ENCODE results near the gene CDV3.

CDV3 gene

DNA sequence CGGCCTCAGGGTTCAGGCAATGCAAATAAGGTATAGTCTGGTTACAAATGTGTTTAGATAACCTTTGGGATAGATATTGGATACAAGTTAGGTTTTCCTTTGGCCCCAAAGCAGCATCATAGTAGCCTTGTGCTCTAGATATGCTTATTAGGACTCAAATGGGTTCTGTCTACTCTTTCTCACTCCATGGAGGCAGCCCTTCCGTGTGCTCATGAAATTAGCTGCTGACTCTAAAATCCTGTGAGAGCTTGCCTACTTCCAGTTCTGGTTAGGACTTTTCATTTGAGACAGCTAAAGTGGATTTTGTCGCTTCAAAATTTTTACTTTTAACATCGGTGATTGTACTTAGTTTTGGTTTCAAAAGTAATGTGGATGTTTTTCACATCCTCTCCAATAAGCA, 1.6 kb downstream of the CDV3 start:
- DNase-seq (ENCODE audit: extremely low read depth, low read depth) = no peak
- no peak for TF ChIP-seq CTCF (IDR thresholded peaks at IDR 0.05; ENCODE audit: low read depth, low read length, missing control alignments)

DNA sequence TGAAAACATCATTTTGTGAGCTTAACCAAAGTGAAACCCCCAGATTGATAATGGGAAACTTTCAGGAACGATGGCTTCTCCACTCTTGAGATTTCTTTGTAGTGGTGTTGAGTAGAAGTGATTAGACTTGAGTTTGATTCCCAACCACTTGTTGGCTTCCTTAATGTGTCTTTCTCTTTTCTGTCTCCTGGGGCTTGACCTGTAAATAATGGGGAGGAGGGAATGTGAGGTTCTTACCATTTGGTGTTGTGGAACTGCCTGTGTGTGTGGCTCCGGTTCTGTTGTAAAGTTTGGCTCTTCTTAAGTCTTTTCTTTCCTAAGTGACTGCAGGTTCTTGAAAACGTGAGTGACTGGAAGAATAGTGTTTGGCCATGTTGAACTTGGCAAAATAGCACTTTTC, 2.7 kb downstream of the CDV3 start:
- no peak for DNase-seq (ENCODE audit: extremely low read depth, low read depth)
- TF ChIP-seq CTCF (IDR thresholded peaks at IDR 0.05; ENCODE audit: low read depth, low read length, missing control alignments) = no peak
- peak overlapping the region; percentile 80 for H3K4me3 ChIP-seq (replicated peaks; ENCODE audit: low read depth, low read length)

More for the DNA sequence above, 1.6 kb downstream of the CDV3 start:
- peak overlapping the region; percentile 80 for H3K4me3 ChIP-seq (replicated peaks; ENCODE audit: low read depth, low read length)

DNA sequence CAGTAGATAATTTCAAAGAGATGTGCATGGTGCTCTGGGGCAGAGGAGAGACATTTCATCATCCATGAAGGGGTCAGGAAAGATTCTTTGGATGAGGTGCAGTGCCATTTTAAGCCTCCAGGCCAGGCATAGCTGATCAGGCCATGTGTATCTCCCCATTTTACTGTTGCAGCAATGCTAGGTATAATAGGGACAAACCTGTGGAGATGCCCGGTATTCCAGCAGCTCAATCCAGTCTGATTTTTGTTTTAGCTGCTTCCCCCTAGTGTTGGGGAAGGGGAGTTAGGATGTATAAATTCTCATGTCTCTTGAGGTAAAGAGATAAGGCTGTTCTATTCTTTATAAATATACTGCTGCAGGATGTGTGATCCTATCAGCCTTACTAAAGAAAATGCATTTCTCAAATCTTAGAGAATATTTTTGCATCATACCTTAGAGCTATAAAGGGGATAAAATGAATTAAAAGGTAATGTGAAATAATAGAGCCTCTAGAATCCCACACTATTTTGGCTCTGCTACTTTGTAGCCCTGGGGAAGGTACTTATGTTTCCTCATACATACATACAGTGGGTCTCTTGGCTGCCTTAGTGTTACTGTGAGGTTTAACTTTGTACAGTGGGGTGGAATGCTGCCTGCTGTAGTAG, 5.2 kb downstream of the CDV3 start:
- H3K4me3 ChIP-seq (replicated peaks; ENCODE audit: low read depth, low read length) = peak overlapping the region; percentile 4
- TF ChIP-seq CTCF (IDR thresholded peaks at IDR 0.05; ENCODE audit: low read depth, low read length, missing control alignments) = peak; percentile 64
- no peak for DNase-seq (ENCODE audit: extremely low read depth, low read depth)

DNA sequence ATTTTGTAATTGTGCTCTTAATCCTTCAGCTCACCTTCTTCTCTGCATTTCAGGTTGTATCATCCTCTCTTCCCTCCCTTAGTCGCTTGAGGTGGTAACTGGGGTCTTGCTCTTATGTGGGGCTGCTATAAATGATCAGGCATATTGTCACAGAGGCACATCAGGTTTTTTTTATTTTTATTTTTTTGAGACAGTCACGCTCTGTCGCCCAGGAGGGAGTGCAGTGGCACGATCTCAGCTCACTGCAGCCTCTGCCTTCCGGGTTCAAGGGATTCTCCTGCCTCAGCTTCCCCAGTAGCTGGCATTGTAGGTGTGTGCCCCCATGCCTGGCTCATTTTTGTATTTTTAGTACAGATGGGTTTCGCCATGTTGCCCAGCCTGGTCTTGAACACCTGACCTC, 9.9 kb downstream of the CDV3 start:
- H3K4me3 ChIP-seq (replicated peaks; ENCODE audit: low read depth, low read length) = no peak overlapping the region
- DNase-seq (ENCODE audit: extremely low read depth, low read depth) = no peak
- no peak for TF ChIP-seq CTCF (IDR thresholded peaks at IDR 0.05; ENCODE audit: low read depth, low read length, missing control alignments)

DNA sequence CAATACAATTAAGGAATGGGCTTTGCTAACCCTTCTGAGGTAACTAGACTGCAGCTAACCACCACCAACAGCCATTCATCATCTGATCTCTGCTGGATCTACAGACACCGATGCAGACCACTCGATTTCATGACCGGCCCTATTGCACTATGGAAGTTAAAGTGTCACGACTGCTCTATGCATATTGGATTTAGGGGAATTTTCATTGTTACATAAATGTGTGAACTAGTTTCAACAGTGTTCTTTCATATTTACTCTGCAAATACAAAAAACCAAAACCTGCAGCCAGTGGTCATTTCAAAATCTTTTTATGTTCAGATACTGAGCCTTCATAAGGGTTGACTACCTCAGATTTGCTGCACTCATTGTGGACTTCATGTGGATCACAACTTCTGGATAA, 14.5 kb downstream of the CDV3 start:
- DNase-seq (ENCODE audit: extremely low read depth, low read depth) = no peak
- no peak for TF ChIP-seq CTCF (IDR thresholded peaks at IDR 0.05; ENCODE audit: low read depth, low read length, missing control alignments)
- H3K4me3 ChIP-seq (replicated peaks; ENCODE audit: low read depth, low read length) = no peak overlapping the region

DNA sequence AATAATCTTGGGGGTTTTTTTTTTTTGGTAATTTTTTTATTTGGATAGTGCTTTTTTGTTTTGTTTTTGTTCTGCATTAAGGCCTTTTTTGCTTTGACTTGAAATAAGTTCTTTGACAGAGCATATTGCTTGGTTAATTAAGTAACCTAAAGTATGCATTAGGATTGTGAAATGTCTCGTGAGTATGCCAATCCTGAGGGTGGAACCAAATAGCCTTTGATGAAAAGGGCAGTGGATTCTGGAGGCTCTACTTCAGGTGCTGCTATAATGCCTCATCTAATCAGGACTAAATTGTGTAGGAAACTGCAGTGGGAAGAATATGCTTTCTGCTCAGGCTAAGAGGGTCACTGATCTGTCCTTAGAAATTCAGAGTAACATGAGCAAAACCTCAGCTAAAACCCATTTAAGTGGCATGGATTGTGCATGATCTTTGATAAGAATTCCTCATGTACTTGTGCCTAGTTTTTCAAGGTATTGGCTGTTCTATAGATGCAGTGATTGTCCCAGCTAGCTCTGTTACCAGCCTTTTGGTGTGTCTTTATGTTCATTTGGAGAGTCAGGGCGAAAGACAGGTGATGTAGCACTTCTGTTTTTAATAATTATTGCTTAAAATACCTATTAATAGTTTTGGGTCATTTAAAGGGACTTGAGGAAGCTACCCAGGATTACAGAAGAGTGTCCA, 15.4 kb downstream of the CDV3 start:
- no peak for TF ChIP-seq CTCF (IDR thresholded peaks at IDR 0.05; ENCODE audit: low read depth, low read length, missing control alignments)
- no peak for DNase-seq (ENCODE audit: extremely low read depth, low read depth)
- no peak overlapping the region for H3K4me3 ChIP-seq (replicated peaks; ENCODE audit: low read depth, low read length)

Data from HFF-Myc (cell line).